Measurements from ENCODE around the gene C9orf72.

- no peak for TF ChIP-seq EP300 (IDR thresholded peaks at IDR 0.05)
- TF ChIP-seq CTCF (IDR thresholded peaks at IDR 0.05) = no peak
- TF ChIP-seq POLR2A (IDR thresholded peaks at IDR 0.05) = no peak
These were observed 42.1 kb downstream of the C9orf72 start for GRCh38 chr9:27530915-27531755.
